Heart left ventricle (tissue), 13 donors: ENCODE data around the gene ABHD5.

ENCODE experiments used
- POLR2A ChIP-seq, 2 donors: fragments of 450-650 bp; IDR thresholded peaks; one replicate each; pipeline ENCODE4 v1.6.1; 2017; ENCODE audit warnings: antibody characterized with exemption in 2 of 2, mild to moderate bottlenecking in 2 of 2, moderate library complexity in 2 of 2
- TF ChIP-seq, protein P1 (sequence below), 12 donors: fragments of 200-600 bp; sonication (generic) in 4 of 12; IDR thresholded peaks; one replicate each; pipeline versions ENCODE4 v1.5.0 to v1.8.0; 2018 to 2022; ENCODE audit warnings: antibody characterized with exemption in 12 of 12, mild to moderate bottlenecking in 5 of 12
- donor health status: ischemic (EF 13 %, LVEDD 7.1; RV severe dilation, severe dysfunction).
- donor health status: DM: no; HTN: yes; CAD: no.
- donor health status: DM: no; HTN: no; CAD: no.
- donor health status: ischemic (EF 25% LVEDD 6.9; RV normal size, moderate dysfunction).
- donor health status: ischemic (EF 25% LVEDD 5.7; RV mildly dilated, moderate dysfunction).
- donor health status: ischemic (EF 35%, LVEDD 5.7; RV mildly dilated, moderate dysfunction).
- donor health status: nonischemic (EF 11% LVEDD 7.7; RV severe dilation, severe dysfunction).
- donor health status: DM: yes; HTN: yes; CAD: no.
- donor health status: PGD.
- donor health status: ischemic (EF 29% LVEDD 5.4; RV normal size, mild dysfunction).
- donor health status: nonischemic (EF 23%, LVEDD 6.1; RV moderate dilation, normal function).

DNA sequence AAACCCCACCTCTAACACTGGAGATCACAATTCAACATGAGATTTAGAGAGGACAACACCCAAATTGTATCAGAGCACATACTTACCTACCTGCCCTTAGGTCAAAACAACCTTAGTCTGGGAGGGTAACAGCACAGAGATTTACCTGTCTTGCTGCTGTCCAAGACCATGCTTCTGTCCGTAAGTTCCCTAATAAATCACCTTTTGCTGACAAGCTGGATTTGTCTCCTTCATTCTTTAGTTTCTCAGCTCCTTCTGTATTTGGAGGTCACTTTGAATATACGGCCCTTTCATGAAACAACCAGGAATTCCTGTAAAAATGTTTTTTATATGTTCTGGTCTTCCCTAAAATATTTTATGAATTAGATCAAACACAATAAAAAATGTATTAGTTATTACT is 1.6 kb upstream of the ABHD5 start:
- TF ChIP-seq, protein P1, sequence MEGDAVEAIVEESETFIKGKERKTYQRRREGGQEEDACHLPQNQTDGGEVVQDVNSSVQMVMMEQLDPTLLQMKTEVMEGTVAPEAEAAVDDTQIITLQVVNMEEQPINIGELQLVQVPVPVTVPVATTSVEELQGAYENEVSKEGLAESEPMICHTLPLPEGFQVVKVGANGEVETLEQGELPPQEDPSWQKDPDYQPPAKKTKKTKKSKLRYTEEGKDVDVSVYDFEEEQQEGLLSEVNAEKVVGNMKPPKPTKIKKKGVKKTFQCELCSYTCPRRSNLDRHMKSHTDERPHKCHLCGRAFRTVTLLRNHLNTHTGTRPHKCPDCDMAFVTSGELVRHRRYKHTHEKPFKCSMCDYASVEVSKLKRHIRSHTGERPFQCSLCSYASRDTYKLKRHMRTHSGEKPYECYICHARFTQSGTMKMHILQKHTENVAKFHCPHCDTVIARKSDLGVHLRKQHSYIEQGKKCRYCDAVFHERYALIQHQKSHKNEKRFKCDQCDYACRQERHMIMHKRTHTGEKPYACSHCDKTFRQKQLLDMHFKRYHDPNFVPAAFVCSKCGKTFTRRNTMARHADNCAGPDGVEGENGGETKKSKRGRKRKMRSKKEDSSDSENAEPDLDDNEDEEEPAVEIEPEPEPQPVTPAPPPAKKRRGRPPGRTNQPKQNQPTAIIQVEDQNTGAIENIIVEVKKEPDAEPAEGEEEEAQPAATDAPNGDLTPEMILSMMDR (IDR thresholded peaks at IDR 0.05) = no peak
- TF ChIP-seq POLR2A (IDR thresholded peaks at IDR 0.05) = no peak
